HCT116 (cell line): ENCODE data around the gene CHD2. TPM values are rescaled to one million over a fixed set of nuclear protein-coding genes. Genes with fewer than 3 reads are reported as not detected.

Experiments used
- ATAC-seq: fragments of 200-7000 bp; cut with Tn5 transposase; 2 replicates; pipeline ENCODE4 v1.9.1; 2020; ENCODE audit warnings: mild to moderate bottlenecking, moderate library complexity
- BruUV-seq: library from RNA; stranded (reverse); fragments of 400-500 nt; replicated peaks from 2 replicates; lab custom pipeline; 2021; lab: Mats Ljungman, UMichigan
- CTCF ChIA-PET: fragments of 300-600 bp; sonication (Branson Sonifier 250); formaldehyde crosslinking; loops from one replicate; lab custom pipeline; 2021; ENCODE audit warnings: antibody characterized with exemption; lab: Charles Lee
- POLR2A ChIA-PET: fragments of 300-600, 350-600 bp; sonication (Branson Sonifier 250); formaldehyde crosslinking; loops from one replicate; lab custom pipeline; 2021; ENCODE audit warnings: antibody characterized with exemption; lab: Charles Lee
- RAD21 ChIA-PET, 2 experiments: fragments of 300-600 bp; sonication (Branson Sonifier 250); formaldehyde crosslinking; loops; one replicate each; lab custom pipeline; 2023; ENCODE audit warnings: low total read pairs in 2 of 2; ENCODE audit not compliant: uncharacterized antibody in 2 of 2, unreplicated experiment in 2 of 2, low non-redundant PET in 1 of 2; lab: Charles Lee
- DNase-seq: peaks from one replicate; pipeline ENCODE4 v3.0.0-alpha.2; 2010; ENCODE audit warnings: low read depth, low spot score
- H2AFZ ChIP-seq: fragments of 200-600 bp; shearing (Covaris generic), sonication (generic); 2 replicates; pipeline ENCODE4 v1.6.1; 2017; ENCODE audit warnings: low read depth, mixed run types, mixed read lengths, antibody characterized with exemption, low read length; ENCODE audit not compliant: poor library complexity, severe bottlenecking
- H3K27ac ChIP-seq: 2 replicates; pipeline ENCODE4 v1.5.1; 2012; ENCODE audit warnings: low read depth, low read length
- H3K27me3 ChIP-seq: fragments of 200-600 bp; sonication (generic); 2 replicates; pipeline ENCODE4 v1.6.1; 2016; ENCODE audit warnings: mixed run types, low read length, mixed read lengths; ENCODE audit not compliant: insufficient read depth
- H3K36me3 ChIP-seq, 2 experiments: fragments of 200-500 bp in 1 of 2; fragments of 200-600 bp in 1 of 2; sonication (Bioruptor generic) in 1 of 2; sonication (generic) in 1 of 2; 2 replicates each; pipeline versions ENCODE4 v1.5.1 to v1.6.1; 2014 to 2016; ENCODE audit warnings: low read length in 2 of 2, inconsistent platforms in 1 of 2, mixed read lengths in 1 of 2, mixed run types in 1 of 2; ENCODE audit not compliant: insufficient read depth in 2 of 2, control insufficient read depth in 1 of 2
- H3K4me1 ChIP-seq, 2 experiments: fragments of 200-600 bp in 1 of 2; sonication (generic) in 1 of 2; 2 replicates each; pipeline versions ENCODE4 v1.5.1 to v1.6.1; 2012 to 2017; ENCODE audit warnings: low read length in 2 of 2, inconsistent platforms in 1 of 2, mild to moderate bottlenecking in 1 of 2, mixed read lengths in 1 of 2, mixed run types in 1 of 2, moderate library complexity in 1 of 2; ENCODE audit not compliant: insufficient read depth in 2 of 2, control insufficient read depth in 1 of 2
- H3K4me2 ChIP-seq: fragments of 200-600 bp; sonication (generic); 2 replicates; pipeline ENCODE4 v1.6.1; 2017; ENCODE audit warnings: mixed run types, low read length, mixed read lengths
- H3K4me3 ChIP-seq, 2 experiments: fragments of 200-600 bp in 1 of 2; sonication (generic) in 1 of 2; replicated peaks in 1 of 2; 2 replicates each; pipeline ENCODE4 v1.5.1; 2011 to 2016; ENCODE audit warnings: low read length in 2 of 2, control low read depth in 1 of 2, low read depth in 1 of 2, mild to moderate bottlenecking in 1 of 2, mixed read lengths in 1 of 2, mixed run types in 1 of 2
- H3K79me2 ChIP-seq: fragments of 200-600 bp; sonication (generic); 2 replicates; pipeline ENCODE4 v1.6.1; 2017; ENCODE audit warnings: mild to moderate bottlenecking, mixed run types, low read length, moderate library complexity, mixed read lengths; ENCODE audit not compliant: insufficient read depth
- H3K9ac ChIP-seq: fragments of 200-600 bp; sonication (generic); 2 replicates; pipeline ENCODE4 v1.6.1; 2016; ENCODE audit warnings: low read length, mixed read lengths
- H3K9me2 ChIP-seq: fragments of 200-600 bp; sonication (generic), shearing (Covaris generic); 2 replicates; pipeline ENCODE4 v1.6.1; 2017; ENCODE audit warnings: mixed run types, mild to moderate bottlenecking, moderate library complexity; ENCODE audit not compliant: insufficient read depth
- H3K9me3 ChIP-seq, 2 experiments: fragments of 200-500 bp in 1 of 2; fragments of 200-600 bp in 1 of 2; sonication (Bioruptor generic) in 1 of 2; sonication (generic) in 1 of 2; 2 replicates each; pipeline ENCODE4 v1.6.1; 2014 to 2017; ENCODE audit warnings: low read length in 2 of 2, mixed read lengths in 2 of 2, inconsistent platforms in 1 of 2, low read depth in 1 of 2, mild to moderate bottlenecking in 1 of 2, mixed run types in 1 of 2, moderate library complexity in 1 of 2; ENCODE audit not compliant: control insufficient read depth in 1 of 2, insufficient read depth in 1 of 2
- H4K20me1 ChIP-seq: fragments of 200-600 bp; sonication (generic), shearing (Covaris generic); 2 replicates; pipeline ENCODE4 v1.6.1; 2017; ENCODE audit warnings: mixed run types, mild to moderate bottlenecking, moderate library complexity; ENCODE audit not compliant: insufficient read depth
- ATF3 ChIP-seq: IDR thresholded peaks from 2 replicates; pipeline ENCODE4 v1.6.1; 2012
- CBX3 ChIP-seq: IDR thresholded peaks from 2 replicates; pipeline ENCODE4 v1.6.1; 2012; ENCODE audit warnings: low read depth
- ELF1 ChIP-seq: IDR thresholded peaks from 2 replicates; pipeline ENCODE4 v1.6.1; 2012; ENCODE audit warnings: low read depth, borderline replicate concordance
- EZH2 ChIP-seq: fragments of 200-600 bp; sonication (generic); IDR thresholded peaks from 2 replicates; pipeline ENCODE4 v1.6.1; 2017; ENCODE audit warnings: antibody characterized with exemption, mixed run types
- EZH2phosphoT487 ChIP-seq: fragments of 200-600 bp; IDR thresholded peaks from 2 replicates; pipeline ENCODE4 v1.6.1; 2018; ENCODE audit warnings: antibody characterized with exemption, borderline replicate concordance
- JUND ChIP-seq: IDR thresholded peaks from 2 replicates; pipeline ENCODE4 v1.6.1; 2012
- SIN3A ChIP-seq: IDR thresholded peaks from 2 replicates; pipeline ENCODE4 v1.6.1; 2012; ENCODE audit warnings: low read depth
- SP1 ChIP-seq: IDR thresholded peaks from 2 replicates; pipeline ENCODE4 v1.6.1; 2012; ENCODE audit warnings: low read depth
- SRF ChIP-seq: IDR thresholded peaks from 2 replicates; pipeline ENCODE4 v1.6.1; 2012; ENCODE audit warnings: low read depth
- ZFX ChIP-seq: fragments of 450-650 bp; IDR thresholded peaks from 2 replicates; pipeline ENCODE4 v1.6.1; 2017
- ZNF274 ChIP-seq: fragments of 200-500 bp; sonication (Bioruptor generic); IDR thresholded peaks from 2 replicates; pipeline ENCODE4 v1.6.1; 2014; ENCODE audit warnings: mild to moderate bottlenecking, low read depth, low read length, inconsistent platforms
- intact Hi-C: fragments of 100-400 bp; cut with micrococcal nuclease; formaldehyde crosslinking; loops from 2 replicates; pipeline ENCODE4 v1.10.0; 2022
- total RNA-seq: library from RNA; stranded (reverse); gene quantifications from one replicate; pipeline ENCODE4 v1.2.1, GENCODE V29; 2021; ENCODE audit not compliant: unreplicated experiment
- TF ChIP-seq, protein P1 (sequence below): IDR thresholded peaks from 2 replicates; pipeline ENCODE4 v1.6.1; 2012

The CHD2 gene
- total RNA-seq, 1 experiment from 2014 or later = 116 TPM

DNA sequence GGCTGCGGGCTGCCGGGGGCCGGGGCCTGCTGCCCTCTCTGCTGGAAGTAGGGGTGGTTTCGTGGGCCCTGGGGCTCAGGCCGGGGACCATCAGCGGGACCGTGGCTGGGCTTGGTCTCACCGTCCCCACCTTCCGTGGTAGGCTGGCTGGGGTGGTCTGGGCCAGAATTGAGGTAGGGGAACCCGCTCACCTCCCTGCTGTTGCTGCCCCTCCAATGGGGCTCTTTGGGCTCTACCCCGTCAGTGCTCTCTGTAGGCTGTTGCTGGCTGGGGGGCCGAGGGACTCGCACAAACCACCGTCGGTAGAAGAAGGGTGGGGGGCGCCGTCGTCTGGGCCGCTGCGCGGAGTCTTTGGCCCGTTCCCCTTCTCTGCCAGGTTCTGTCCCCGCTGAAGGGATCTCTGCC is 165.5 kb downstream of the CHD2 start (continued):
- TF ChIP-seq, protein P1, sequence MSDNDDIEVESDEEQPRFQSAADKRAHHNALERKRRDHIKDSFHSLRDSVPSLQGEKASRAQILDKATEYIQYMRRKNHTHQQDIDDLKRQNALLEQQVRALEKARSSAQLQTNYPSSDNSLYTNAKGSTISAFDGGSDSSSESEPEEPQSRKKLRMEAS = no peak
- TF ChIP-seq ZNF274 = no peak

- RAD21 ChIA-PET = no interaction called here
- Histone ChIP-seq H3K4me2 (no peak overlapping the region), H3K36me3 (no peaks in the 10 kb centered on the region), H3K4me3 (no peak overlapping the region), H3K9me2 (no peaks in the 10 kb centered on the region), H4K20me1 (no peaks in the 10 kb centered on the region), H3K9me3 (no peaks in the 10 kb centered on the region), H3K9ac (no peak overlapping the region), H3K27ac (no peak overlapping the region)
- POLR2A ChIA-PET = no interaction called here
- intact Hi-C loops = no loop called here
- no peak for ATAC-seq
- CTCF ChIA-PET = no interaction called here
- no peak for DNase-seq
- no TSS peak for BruUV-seq
- TF ChIP-seq ZFX (no peak), ATF3 (no peak), SIN3A (no peak), ELF1 (no peak), EZH2phosphoT487 (no peak), SRF (no peak), JUND (no peak), SP1 (no peak), EZH2 (no peak), ZNF274 (no peak), CBX3 (no peak)
- TF ChIP-seq, protein P1 = no peak
- TF ChIP-seq, all 23 proteins: peak for 0
- no peak overlapping the region for H2AFZ ChIP-seq
- no peaks in the 10 kb centered on the region for H3K27me3 ChIP-seq
- no peaks in the 10 kb centered on the region for H3K79me2 ChIP-seq
- H3K4me1 ChIP-seq = peaks cover 5 to 18% of the 10 kb centered on the region in 2 experiments; a peak in 3 of 4 replicates
Measured at GRCh38 chr15:93066224-93066681, 166.1 kb downstream of the CHD2 start.
